Melanocyte of skin (primary cell): ENCODE data around the gene ALPK3. TPM values are rescaled to one million over a fixed set of nuclear protein-coding genes. Genes with fewer than 3 reads are reported as not detected.

Experiments
- small RNA-seq, 2 donors: library from RNA; depleted of rRNA; stranded (forward); fragments of <200 nt; gene quantifications; one replicate each; pipeline ENCODE3, GENCODE V24; 2012
- total RNA-seq, 2 donors: library from RNA; depleted of rRNA; stranded (reverse); fragments of >200 nt; gene quantifications; 2 replicates each; pipeline ENCODE4 v1.2.3, GENCODE V29; 2012

The ALPK3 gene, protein sequence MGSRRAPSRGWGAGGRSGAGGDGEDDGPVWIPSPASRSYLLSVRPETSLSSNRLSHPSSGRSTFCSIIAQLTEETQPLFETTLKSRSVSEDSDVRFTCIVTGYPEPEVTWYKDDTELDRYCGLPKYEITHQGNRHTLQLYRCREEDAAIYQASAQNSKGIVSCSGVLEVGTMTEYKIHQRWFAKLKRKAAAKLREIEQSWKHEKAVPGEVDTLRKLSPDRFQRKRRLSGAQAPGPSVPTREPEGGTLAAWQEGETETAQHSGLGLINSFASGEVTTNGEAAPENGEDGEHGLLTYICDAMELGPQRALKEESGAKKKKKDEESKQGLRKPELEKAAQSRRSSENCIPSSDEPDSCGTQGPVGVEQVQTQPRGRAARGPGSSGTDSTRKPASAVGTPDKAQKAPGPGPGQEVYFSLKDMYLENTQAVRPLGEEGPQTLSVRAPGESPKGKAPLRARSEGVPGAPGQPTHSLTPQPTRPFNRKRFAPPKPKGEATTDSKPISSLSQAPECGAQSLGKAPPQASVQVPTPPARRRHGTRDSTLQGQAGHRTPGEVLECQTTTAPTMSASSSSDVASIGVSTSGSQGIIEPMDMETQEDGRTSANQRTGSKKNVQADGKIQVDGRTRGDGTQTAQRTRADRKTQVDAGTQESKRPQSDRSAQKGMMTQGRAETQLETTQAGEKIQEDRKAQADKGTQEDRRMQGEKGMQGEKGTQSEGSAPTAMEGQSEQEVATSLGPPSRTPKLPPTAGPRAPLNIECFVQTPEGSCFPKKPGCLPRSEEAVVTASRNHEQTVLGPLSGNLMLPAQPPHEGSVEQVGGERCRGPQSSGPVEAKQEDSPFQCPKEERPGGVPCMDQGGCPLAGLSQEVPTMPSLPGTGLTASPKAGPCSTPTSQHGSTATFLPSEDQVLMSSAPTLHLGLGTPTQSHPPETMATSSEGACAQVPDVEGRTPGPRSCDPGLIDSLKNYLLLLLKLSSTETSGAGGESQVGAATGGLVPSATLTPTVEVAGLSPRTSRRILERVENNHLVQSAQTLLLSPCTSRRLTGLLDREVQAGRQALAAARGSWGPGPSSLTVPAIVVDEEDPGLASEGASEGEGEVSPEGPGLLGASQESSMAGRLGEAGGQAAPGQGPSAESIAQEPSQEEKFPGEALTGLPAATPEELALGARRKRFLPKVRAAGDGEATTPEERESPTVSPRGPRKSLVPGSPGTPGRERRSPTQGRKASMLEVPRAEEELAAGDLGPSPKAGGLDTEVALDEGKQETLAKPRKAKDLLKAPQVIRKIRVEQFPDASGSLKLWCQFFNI (N-terminal part only)
- total RNA-seq = under 1 TPM; under 0.01 to 0.34 TPM

DNA sequence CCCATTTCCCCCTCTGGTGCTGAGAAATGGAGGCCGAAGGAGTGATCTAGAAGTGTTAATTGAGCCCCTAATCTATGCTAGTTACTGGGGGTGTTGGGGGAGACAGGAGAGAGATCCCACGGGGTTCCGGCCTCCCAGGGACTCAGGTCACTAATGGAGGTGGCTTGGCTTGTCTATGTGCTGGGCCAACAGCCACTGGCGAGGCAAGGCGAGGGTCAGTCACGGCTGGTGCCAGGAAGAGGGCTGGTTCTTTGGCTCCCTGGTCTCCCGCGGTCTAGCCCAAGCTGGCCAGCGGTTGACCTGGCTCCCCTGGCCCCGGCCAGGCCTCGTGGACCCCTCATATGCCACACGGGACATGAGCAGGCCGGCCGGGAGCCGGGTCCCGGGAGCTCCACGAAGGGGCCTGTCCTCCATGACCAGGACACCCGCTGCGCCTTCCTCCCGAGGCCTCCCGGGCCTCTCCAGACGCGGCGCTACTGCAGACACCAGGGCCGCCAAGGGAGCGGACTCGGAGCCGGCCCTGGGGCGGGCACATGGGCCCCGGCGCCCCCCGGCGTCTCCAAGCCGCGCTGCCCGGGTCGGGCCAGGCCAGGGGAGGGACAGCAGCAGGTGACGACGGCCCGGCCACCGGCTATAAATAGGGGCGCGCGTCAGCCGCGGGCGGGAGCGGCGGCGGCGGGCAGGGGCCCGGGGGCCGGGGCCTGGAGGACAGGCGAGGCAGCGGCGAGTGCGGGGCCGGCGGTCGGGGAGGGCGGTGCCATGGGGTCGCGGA is at the start of gene ALPK3:
Gene ALPK3 (plus strand): TSS at position 663 of the 772 bp plus-strand sequence. CDS start 97 bp downstream, at position 760.

DNA sequence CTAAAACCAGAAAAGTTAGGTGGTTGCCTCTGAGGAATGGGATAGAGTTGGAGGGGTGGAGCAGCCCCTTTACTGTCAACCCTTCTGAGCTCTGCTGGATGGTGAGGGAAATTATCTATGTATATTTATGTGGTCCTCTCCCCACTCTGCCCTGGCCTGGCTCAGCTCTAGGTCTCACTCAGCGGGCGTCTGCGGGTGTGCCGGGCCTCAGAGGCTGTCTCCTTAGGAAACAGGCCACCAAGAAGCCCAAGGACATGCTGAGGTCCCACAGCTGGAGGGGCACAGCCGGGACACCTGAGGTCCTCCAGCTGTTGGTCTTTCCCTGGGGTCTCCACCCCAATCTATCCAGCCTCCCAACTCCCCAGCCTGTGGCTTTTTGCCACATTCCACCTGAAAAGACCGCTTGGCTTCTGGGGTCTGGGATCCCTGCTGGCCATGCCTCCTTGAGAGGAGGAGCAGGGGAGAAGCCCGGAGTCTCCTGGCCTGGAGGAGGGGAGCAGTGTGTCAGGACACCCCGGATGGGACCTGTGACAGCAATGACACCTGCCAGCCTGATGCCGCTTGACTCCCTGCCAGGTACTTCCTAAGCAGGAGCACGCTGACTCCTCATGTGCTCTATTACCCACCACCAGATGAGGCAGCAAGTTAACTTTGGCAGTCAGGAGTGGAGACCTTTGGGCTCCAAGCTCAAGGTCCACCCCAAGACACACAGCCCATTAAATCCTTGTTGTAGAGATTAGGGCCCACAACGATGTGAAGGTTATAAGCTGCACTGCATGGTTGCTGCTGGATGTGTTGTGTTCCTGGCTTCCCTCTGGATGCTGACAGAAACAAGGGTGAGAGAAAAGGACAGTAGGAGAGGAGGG is 67.0 kb downstream of the ALPK3 start, which contains the start of gene SLC28A1:
Gene SLC28A1 (plus strand): TSS at position 747 of the 866 bp plus-strand sequence. CDS start 3,099 bp downstream, outside the sequence.

Small RNA genes lying within 50 kb of the gene (small RNA-seq; reads per million reads assigned to genes)
- gene RF00402 = 0 reads per million in 2 donors

Other genes starting within 250 kb of the ALPK3 start
- gene ZSCAN2, start 216.3 kb upstream of the ALPK3 start, total RNA-seq = 1 to 10 TPM; 5.0 to 9.6 TPM
- gene WDR73, start 163.1 kb upstream of the ALPK3 start, total RNA-seq = 10 to 100 TPM; 26.8 to 33.6 TPM
- 1 to 10 TPM; 5.7 to 7.9 TPM for gene NMB, start 159.2 kb upstream of the ALPK3 start, total RNA-seq
- 100 to 1,000 TPM in 1 of 2 donors, 10 to 100 TPM in 1; 74.7 to 123 TPM for gene SEC11A, start 101.2 kb upstream of the ALPK3 start, total RNA-seq
- 10 to 100 TPM in 1 of 2 donors, 1 to 10 TPM in 1; 8.7 to 10.7 TPM for gene ZNF592, start 68.8 kb upstream of the ALPK3 start, total RNA-seq
- not detected for gene SLC28A1, start 67.3 kb downstream of the ALPK3 start, total RNA-seq
- 10 to 100 TPM; 34.8 to 41.3 TPM for gene PDE8A, start 164.5 kb downstream of the ALPK3 start, total RNA-seq